HepG2 (cell line): Measurements from ENCODE around the gene DHX58. TPM values are rescaled to one million over a fixed set of nuclear protein-coding genes. Genes with fewer than 3 reads are reported as not detected.

ENCODE experiments used
- CREB1 ChIP-seq, 2 experiments: fragments of 450-650 bp in 1 of 2; IDR thresholded peaks; 2 replicates each; pipeline ENCODE4 v1.6.1; 2016 to 2017; ENCODE audit warnings: control low read depth in 1 of 2, mild to moderate bottlenecking in 1 of 2, missing compliant biosample characterization in 1 of 2, missing genetic modification characterization in 1 of 2
- DPF2 ChIP-seq: sonication (generic); formaldehyde crosslinking; IDR thresholded peaks from 2 replicates; pipeline ENCODE4 v1.4.0; 2020; ENCODE audit warnings: mild to moderate bottlenecking, low read depth, missing genetic modification reagents, borderline replicate concordance
- GATAD2A ChIP-seq: IDR thresholded peaks from 2 replicates; pipeline ENCODE4 v1.6.1; 2016
- GZF1 ChIP-seq: sonication (generic); formaldehyde crosslinking; IDR thresholded peaks from 2 replicates; pipeline ENCODE4 v1.5.1; 2020; ENCODE audit warnings: mild to moderate bottlenecking, missing genetic modification reagents
- HCFC1 ChIP-seq: fragments of 150-350 bp; IDR thresholded peaks from 2 replicates; pipeline ENCODE4 v1.6.1; 2014; ENCODE audit warnings: low read depth, low read length
- KDM6A ChIP-seq: IDR thresholded peaks from 2 replicates; pipeline ENCODE4 v1.6.1; 2016; ENCODE audit warnings: low read depth
- MAFK ChIP-seq, 2 experiments: IDR thresholded peaks in 1 of 2; conservative IDR thresholded peaks in 1 of 2; 2 replicates each; pipeline ENCODE4 v1.6.1; 2011; ENCODE audit warnings: improper control_type of control experiment in 2 of 2, low read length in 2 of 2
- MAZ ChIP-seq, 2 experiments: sonication (generic) in 1 of 2; formaldehyde crosslinking in 1 of 2; IDR thresholded peaks; 2 replicates each; pipeline versions ENCODE4 v1.5.0 to v1.6.1; 2012 to 2020; ENCODE audit warnings: low read depth in 2 of 2, mild to moderate bottlenecking in 2 of 2, borderline replicate concordance in 1 of 2, improper control_type of control experiment in 1 of 2, low read length in 1 of 2, missing genetic modification reagents in 1 of 2, moderate library complexity in 1 of 2
- MZF1 ChIP-seq: sonication (generic); formaldehyde crosslinking; IDR thresholded peaks from 2 replicates; pipeline ENCODE4 v1.8.1; 2023; ENCODE audit warnings: mild to moderate bottlenecking, missing genetic modification reagents, borderline replicate concordance
- NKX3-1 ChIP-seq: sonication (generic); formaldehyde crosslinking; IDR thresholded peaks from 2 replicates; pipeline ENCODE4 v1.5.0; 2020; ENCODE audit warnings: missing genetic modification reagents
- NR3C1 ChIP-seq: sonication (generic); formaldehyde crosslinking; IDR thresholded peaks from 2 replicates; pipeline ENCODE4 v1.4.0; 2020; ENCODE audit warnings: missing genetic modification reagents
- RAD51 ChIP-seq: fragments of 450-650 bp; IDR thresholded peaks from 2 replicates; pipeline ENCODE4 v1.6.1; 2016; ENCODE audit warnings: borderline replicate concordance
- RARA ChIP-seq: IDR thresholded peaks from 2 replicates; pipeline ENCODE4 v1.6.1; 2016; ENCODE audit warnings: missing genetic modification reagents, missing compliant biosample characterization
- REL ChIP-seq: sonication (generic); formaldehyde crosslinking; conservative IDR thresholded peaks from 2 replicates; pipeline ENCODE4 v1.8.0; 2022; ENCODE audit warnings: mild to moderate bottlenecking, missing genetic modification reagents, moderate library complexity
- SMYD3 ChIP-seq: sonication (generic); formaldehyde crosslinking; IDR thresholded peaks from 2 replicates; pipeline ENCODE4 v1.8.1; 2023; ENCODE audit warnings: mild to moderate bottlenecking, missing genetic modification reagents
- SNAPC2 ChIP-seq: sonication (generic); formaldehyde crosslinking; IDR thresholded peaks from 2 replicates; pipeline ENCODE4 v1.8.1; 2022; ENCODE audit warnings: mild to moderate bottlenecking, missing genetic modification reagents
- SP4 ChIP-seq: sonication (generic); formaldehyde crosslinking; IDR thresholded peaks from 2 replicates; pipeline ENCODE4 v1.8.1; 2023; ENCODE audit warnings: mild to moderate bottlenecking, missing genetic modification reagents
- U2AF1 ChIP-seq: fragments of 200-400 bp; formaldehyde crosslinking; optimal IDR thresholded peaks from 2 replicates; pipeline ENCODE3; 2017; ENCODE audit warnings: mild to moderate bottlenecking, low read depth, low read length
- ZBTB25 ChIP-seq: IDR thresholded peaks from 2 replicates; pipeline ENCODE4 v1.6.1; 2018; ENCODE audit warnings: missing genetic modification reagents
- ZBTB38 ChIP-seq: sonication (generic); formaldehyde crosslinking; IDR thresholded peaks from 2 replicates; pipeline ENCODE4 v1.5.1; 2020; ENCODE audit warnings: mild to moderate bottlenecking, missing genetic modification reagents
- ZNF138 ChIP-seq: sonication (generic); formaldehyde crosslinking; IDR thresholded peaks from 2 replicates; pipeline ENCODE4 v1.5.0; 2020; ENCODE audit warnings: mild to moderate bottlenecking, low read depth, missing genetic modification reagents
- ZNF354B ChIP-seq: sonication (generic); formaldehyde crosslinking; IDR thresholded peaks from 2 replicates; pipeline ENCODE4 v1.8.0; 2022; ENCODE audit warnings: mild to moderate bottlenecking, missing genetic modification reagents
- ZNF501 ChIP-seq: sonication (generic); formaldehyde crosslinking; IDR thresholded peaks from 2 replicates; pipeline ENCODE4 v1.5.1; 2020; ENCODE audit warnings: mild to moderate bottlenecking, moderate library complexity, missing genetic modification reagents
- ZNF562 ChIP-seq: sonication (generic); formaldehyde crosslinking; IDR thresholded peaks from 2 replicates; pipeline ENCODE4 v1.8.0; 2022; ENCODE audit warnings: missing genetic modification reagents, borderline replicate concordance
- ZNF878 ChIP-seq: sonication (generic); formaldehyde crosslinking; IDR thresholded peaks from 2 replicates; pipeline ENCODE4 v1.8.1; 2023; ENCODE audit warnings: mild to moderate bottlenecking, missing genetic modification reagents, moderate library complexity
- ZSCAN22 ChIP-seq: sonication (generic); formaldehyde crosslinking; IDR thresholded peaks from 2 replicates; pipeline ENCODE4 v1.4.0; 2020; ENCODE audit warnings: mild to moderate bottlenecking, missing genetic modification reagents
- polyA plus RNA-seq, 8 experiments: library from polyadenylated mRNA; depleted of rRNA in 3 of 8; stranded (reverse) in 7 of 8; unstranded in 1 of 8; fragments of >200 nt; fragmentation: Illumina TruSeq in 4 of 8; extraction: Trizol in 4 of 8; gene quantifications; 2 replicates each; pipeline versions ENCODE4 v1.2.1 to v1.2.3, GENCODE V29; 2011 to 2016; ENCODE audit warnings: low read depth in 4 of 8, missing spikeins in 1 of 8, mixed read lengths in 1 of 8; ENCODE audit not compliant: insufficient read depth in 1 of 8
- total RNA-seq, 5 experiments: library from RNA; depleted of rRNA; stranded (reverse); fragments of >200 nt; fragmentation: Illumina TruSeq; extraction: Trizol; gene quantifications; 2 replicates each; pipeline ENCODE4 v1.2.3, GENCODE V29; 2016; ENCODE audit warnings: low read depth in 1 of 5
- TF ChIP-seq, protein P1 (sequence below): sonication (generic); formaldehyde crosslinking; IDR thresholded peaks from 2 replicates; pipeline ENCODE4 v1.5.1; 2020; ENCODE audit warnings: mild to moderate bottlenecking, missing genetic modification reagents, moderate library complexity
- TF ChIP-seq, protein P2 (sequence below): sonication (generic); formaldehyde crosslinking; IDR thresholded peaks from 2 replicates; pipeline ENCODE4 v1.5.0; 2020; ENCODE audit warnings: mild to moderate bottlenecking, missing genetic modification reagents

The DHX58 gene
- total and polyA plus RNA-seq, 2 of the 13 experiments (the other 11 are each of a cell fraction or from before 2014, with no cell fraction given): 6.7 to 7.8 TPM

- TF ChIP-seq KDM6A (no peak), ZBTB38 (CRISPR knock-in tag) (peak; percentile 58; the same call in 1 of the 2 replicates), GZF1 (no peak), ZNF354B (no peak), MZF1 (CRISPR knock-in tag) (0 out of 2 replicates have a peak, but pooled peaks have one; percentile 49), ZNF138 (CRISPR knock-in tag) (no peak), ZNF878 (CRISPR knock-in tag) (no peak), MAFK (conservative IDR thresholded peaks at IDR 0.05 in 1 of 2, IDR thresholded peaks at IDR 0.05 in 1 of 2; ENCODE audit: low read length in 2 of 2) (no peak), ZNF562 (no peak), ZBTB25 (CRISPR knock-in tag) (0 out of 2 replicates have a peak, but pooled peaks have one; percentile 45), ZSCAN22 (no peak), SP4 (CRISPR knock-in tag) (no peak), GATAD2A (CRISPR knock-in tag) (peak; percentile 57), RARA (peak; percentile 41; the same call in 1 of the 2 replicates), ZNF501 (0 out of 2 replicates have a peak, but pooled peaks have one; percentile 16), SNAPC2 (CRISPR knock-in tag) (no peak), HCFC1 (no peak; the same call in 1 of the 2 replicates), CREB1 (IDR thresholded peaks at IDR 0.05) (no peak), CREB1 (CRISPR knock-in tag; IDR thresholded peaks at IDR 0.05) (no peak), REL (no peak), SMYD3 (CRISPR knock-in tag) (no peak), RAD51 (no peak), NKX3-1 (CRISPR knock-in tag) (no peak), NR3C1 (CRISPR knock-in tag) (no peak), U2AF1 (no peak), MAZ (IDR thresholded peaks at IDR 0.05; ENCODE audit: borderline replicate concordance, low read depth, low read length) (no peak; the same call in 1 of the 2 replicates), MAZ (CRISPR knock-in tag; IDR thresholded peaks at IDR 0.05; ENCODE audit: low read depth) (no peak), DPF2 (CRISPR knock-in tag) (no peak)
- TF ChIP-seq, protein P1, sequence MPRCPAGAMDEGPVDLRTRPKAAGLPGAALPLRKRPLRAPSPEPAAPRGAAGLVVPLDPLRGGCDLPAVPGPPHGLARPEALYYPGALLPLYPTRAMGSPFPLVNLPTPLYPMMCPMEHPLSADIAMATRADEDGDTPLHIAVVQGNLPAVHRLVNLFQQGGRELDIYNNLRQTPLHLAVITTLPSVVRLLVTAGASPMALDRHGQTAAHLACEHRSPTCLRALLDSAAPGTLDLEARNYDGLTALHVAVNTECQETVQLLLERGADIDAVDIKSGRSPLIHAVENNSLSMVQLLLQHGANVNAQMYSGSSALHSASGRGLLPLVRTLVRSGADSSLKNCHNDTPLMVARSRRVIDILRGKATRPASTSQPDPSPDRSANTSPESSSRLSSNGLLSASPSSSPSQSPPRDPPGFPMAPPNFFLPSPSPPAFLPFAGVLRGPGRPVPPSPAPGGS (CRISPR knock-in tag): no peak
- TF ChIP-seq, protein P2, sequence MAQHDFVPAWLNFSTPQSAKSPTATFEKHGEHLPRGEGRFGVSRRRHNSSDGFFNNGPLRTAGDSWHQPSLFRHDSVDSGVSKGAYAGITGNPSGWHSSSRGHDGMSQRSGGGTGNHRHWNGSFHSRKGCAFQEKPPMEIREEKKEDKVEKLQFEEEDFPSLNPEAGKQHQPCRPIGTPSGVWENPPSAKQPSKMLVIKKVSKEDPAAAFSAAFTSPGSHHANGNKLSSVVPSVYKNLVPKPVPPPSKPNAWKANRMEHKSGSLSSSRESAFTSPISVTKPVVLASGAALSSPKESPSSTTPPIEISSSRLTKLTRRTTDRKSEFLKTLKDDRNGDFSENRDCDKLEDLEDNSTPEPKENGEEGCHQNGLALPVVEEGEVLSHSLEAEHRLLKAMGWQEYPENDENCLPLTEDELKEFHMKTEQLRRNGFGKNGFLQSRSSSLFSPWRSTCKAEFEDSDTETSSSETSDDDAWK (CRISPR knock-in tag): no peak
Measured at GRCh38 chr17:42101513-42102292, 10.8 kb downstream of the DHX58 start (continued).
